ENCODE data around the gene NLRC3.
"Not testable (repeated sequence)": the region's sequence is repeated elsewhere in the genome, so short reads cannot be mapped to it uniquely, and the experiment has no call there.

The NLRC3 gene

DNA sequence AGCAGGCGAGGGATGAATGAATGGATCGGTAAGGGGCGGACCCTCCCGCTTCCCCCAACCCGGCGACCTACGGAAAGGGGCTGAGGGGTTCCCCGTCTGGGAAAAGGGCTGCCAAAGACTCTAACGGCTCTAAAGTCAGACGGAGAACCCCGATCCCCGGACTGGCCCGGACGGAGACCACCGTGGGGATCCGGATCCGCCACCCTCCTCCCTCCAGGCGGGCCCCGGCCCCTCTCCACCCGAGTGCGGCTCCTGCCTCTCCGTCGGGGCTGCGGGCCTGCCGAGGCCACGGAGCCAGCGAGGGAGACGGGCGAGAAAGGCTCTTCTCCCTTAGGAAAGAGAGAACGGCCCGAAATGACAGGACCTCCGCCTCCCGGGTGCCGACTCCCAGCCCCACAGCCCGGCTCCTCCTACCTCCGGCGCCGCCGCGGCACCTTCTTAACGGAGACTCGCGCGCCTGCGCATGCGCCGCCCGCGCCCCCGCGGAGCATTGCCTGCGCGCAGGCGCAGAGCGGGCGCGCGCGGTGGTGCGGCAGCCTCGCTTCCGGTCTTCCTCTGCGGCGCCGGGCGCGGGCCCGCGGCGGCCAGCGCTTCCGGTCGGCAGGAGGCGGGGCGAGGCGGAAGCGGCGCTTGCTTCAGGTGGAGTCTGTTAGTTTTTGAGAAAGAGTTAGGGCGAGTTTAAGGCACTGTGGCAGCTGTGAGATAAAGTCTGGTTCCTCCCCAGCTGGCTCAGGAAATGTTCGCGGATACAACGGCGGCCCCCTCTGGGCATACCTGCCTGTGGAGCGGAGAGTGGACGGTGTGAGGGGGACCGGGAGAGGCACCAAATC is 34.2 kb upstream of the NLRC3 start, which contains the start of gene SLX4:
TSS of gene SLX4 (minus strand) at position 461 of the 830 bp plus-strand sequence. CDS start 2,642 bp downstream, outside the sequence.
- TF ChIP-seq CTCF (IDR thresholded peaks at IDR 0.05; ENCODE audit: low read depth, low read length): no peak
- H3K4me3 ChIP-seq (ENCODE audit: low read depth, low read length): peak within 1 kb of the TSS; percentile 98

DNA sequence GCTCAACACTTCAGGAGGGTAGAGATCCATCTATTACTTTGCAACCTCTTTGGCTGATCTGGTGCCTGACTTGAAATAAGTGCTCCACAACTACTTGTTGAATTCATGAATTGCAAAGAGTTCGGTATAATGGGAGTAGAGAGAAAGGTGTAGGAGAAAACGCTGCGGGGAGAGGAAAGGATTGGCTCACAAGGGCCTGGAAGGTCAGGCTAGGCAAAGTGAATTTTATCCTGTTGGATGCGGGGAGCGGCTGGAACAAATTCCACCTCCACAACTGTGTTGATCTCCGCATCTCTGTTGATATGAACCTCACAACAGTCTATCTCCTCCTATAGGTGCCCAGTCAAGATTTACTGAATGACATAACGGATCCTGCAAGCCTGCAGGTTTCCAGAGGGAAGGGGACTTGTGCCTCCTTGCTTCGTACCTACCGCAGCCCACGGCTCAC is 33.5 kb upstream of the NLRC3 start:
- peak overlapping the region; percentile 98 for H3K4me3 ChIP-seq (ENCODE audit: low read depth, low read length)
- no peak for TF ChIP-seq CTCF (IDR thresholded peaks at IDR 0.05; ENCODE audit: low read depth, low read length)

GRCh38 chr16:3609895-3610697 is 32.9 kb upstream of the NLRC3 start:
- H3K4me3 ChIP-seq (ENCODE audit: low read depth, low read length): peak overlapping the region; percentile 98
- no peak for TF ChIP-seq CTCF (IDR thresholded peaks at IDR 0.05; ENCODE audit: low read depth, low read length)

DNA sequence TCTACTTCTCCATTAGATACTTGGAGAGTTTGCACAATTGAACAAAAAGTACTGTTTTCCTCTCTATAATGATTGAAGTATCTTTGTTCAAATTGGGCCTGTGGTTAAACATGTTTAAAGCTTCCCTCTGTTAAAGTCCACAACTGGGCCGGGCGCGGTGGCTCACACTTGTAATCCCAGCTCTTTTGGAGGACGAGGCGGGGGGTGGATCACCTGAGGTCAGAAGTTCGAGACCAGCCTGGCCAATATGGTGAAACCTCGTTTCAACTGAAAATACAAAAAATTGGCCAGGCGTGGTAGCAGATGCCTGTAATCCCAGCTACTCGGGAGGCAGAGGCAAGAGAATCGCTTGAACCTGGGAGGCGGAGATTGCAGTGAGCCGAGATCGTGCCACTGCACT is 31.8 kb upstream of the NLRC3 start:
- not testable (repeated sequence) for H3K4me3 ChIP-seq (ENCODE audit: low read depth, low read length)

DNA sequence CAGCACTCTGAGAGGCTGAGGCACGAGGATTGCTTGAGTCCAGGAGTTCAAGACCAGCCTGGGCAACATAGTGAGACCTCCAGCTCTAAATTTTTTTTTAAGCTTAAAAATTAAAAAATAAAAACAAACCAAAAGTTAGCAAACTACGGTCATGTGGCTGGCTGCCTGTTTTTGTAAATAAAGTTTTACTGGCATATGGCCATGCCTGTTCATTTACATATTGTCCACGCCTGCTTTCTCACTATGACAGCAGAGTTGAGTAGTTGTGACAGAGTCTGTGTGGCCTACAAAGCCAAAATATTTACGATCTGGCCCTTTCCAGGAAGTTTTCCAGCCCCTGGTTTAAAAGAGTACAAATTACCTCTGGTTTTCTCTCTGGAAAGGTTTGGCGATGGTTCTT is 30.9 kb upstream of the NLRC3 start:
- no peak overlapping the region for H3K4me3 ChIP-seq (ENCODE audit: low read depth, low read length)

GRCh38 chr16:3607634-3608033 is 30.4 kb upstream of the NLRC3 start:
- H3K4me3 ChIP-seq (ENCODE audit: low read depth, low read length): no peak overlapping the region
- no peak for TF ChIP-seq CTCF (IDR thresholded peaks at IDR 0.05; ENCODE audit: low read depth, low read length)

More for the DNA sequence above, 30.9 kb upstream of the NLRC3 start:
- TF ChIP-seq CTCF (IDR thresholded peaks at IDR 0.05; ENCODE audit: low read depth, low read length): no peak

GRCh38 chr16:3607161-3607560 is 30.0 kb upstream of the NLRC3 start:
- no peak overlapping the region for H3K4me3 ChIP-seq (ENCODE audit: low read depth, low read length)
- no peak for TF ChIP-seq CTCF (IDR thresholded peaks at IDR 0.05; ENCODE audit: low read depth, low read length)

Data from WI38 (cell line).